Daoy (cell line): Measurements from ENCODE around the gene ENAH. TPM values are rescaled to one million over a fixed set of nuclear protein-coding genes. Genes with fewer than 3 reads are reported as not detected.
A peak's percentile ranks its signal among the peaks of the same experiment; 100 is the strongest.

Source experiments
- DNase-seq: peaks from one replicate; pipeline ENCODE4 v3.0.0-alpha.2; 2015; ENCODE audit warnings: low read depth
- total RNA-seq: library from RNA; depleted of rRNA; stranded (reverse); fragments of >200 nt; shearing (Covaris generic); gene quantifications from 2 replicates; pipeline ENCODE4 v1.2.3, GENCODE V29; 2014

The ENAH gene
- total RNA-seq, 1 experiment from 2014 or later = 149 TPM

GRCh38 chr1:225498549-225499136 lies 154.3 kb downstream of the ENAH start:
- no peak for DNase-seq

DNA sequence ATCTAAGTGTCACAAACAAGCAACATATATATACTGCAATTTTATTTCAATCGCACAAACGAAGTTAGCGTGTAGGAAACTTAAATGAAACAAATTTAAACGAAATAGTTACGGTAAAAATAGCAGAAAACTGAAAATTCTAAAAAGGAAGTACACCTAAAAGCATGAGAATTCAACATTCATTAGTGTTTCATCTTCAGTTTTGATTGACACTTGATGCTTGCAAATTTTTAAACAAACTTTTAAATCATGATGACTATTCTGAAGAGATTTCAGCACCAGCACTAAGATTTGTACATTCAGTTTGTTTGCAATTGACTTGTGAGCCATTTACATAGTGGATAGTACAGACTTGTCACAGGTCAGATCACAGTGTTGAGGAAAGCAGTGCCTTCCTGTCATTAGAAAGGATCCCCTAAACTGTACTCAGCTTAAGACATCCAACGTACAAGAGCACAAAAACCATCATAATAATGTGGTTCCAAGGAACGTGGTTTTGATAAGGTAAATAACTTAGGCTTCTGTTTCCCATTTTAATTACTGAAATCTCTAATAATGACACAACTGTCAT lies 158.0 kb downstream of the ENAH start:
- DNase-seq = no peak

GRCh38 chr1:225493591-225494246 lies 159.2 kb downstream of the ENAH start:
- no peak for DNase-seq

- no peak for DNase-seq
Measured at GRCh38 chr1:225488676-225489075, 164.2 kb downstream of the ENAH start.

DNA sequence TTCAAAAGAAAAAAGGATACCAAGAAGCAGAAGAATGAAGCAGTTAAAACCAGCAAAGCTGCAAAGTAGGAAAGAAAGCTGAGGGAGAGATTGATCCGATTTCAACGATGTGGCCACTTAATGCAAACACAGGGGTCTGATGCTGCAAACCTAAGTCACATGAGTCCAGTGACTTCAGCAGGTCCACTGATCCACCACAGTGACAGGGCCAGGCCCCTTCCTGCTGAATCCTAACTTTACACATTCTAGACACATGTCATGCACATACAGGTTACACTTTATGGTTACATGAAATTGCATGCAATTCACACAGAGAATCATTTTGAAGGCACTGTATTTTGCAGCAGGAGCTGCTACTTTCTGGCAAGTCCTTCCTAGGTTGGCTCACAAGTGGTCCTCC lies 166.1 kb downstream of the ENAH start:
- DNase-seq = no peak

DNA sequence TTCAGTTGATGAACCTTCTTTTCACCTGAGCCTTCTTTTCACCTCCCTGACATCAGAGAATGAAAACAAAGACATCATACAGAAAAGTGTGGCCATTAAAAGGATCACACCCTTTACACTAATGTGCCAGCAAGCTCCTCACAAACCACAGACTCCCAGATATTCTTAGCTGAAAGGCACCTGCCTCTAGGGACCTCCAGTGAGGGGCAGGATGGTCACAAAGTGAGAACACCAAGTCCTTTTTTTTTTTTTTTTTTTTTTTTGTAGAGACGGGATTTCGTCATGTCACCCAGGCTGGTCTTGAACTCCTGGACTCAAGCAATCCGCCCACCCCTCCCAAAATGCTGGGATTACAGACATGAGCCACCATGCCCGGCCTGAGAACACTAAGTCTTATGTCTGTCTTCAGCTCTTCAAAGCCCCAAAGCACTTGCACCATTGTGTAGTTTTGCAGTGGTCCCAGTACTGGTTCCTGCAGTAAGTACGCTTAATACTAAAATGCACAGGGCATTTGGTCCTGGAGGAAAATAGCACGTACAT lies 166.9 kb downstream of the ENAH start:
- no peak for DNase-seq

DNA sequence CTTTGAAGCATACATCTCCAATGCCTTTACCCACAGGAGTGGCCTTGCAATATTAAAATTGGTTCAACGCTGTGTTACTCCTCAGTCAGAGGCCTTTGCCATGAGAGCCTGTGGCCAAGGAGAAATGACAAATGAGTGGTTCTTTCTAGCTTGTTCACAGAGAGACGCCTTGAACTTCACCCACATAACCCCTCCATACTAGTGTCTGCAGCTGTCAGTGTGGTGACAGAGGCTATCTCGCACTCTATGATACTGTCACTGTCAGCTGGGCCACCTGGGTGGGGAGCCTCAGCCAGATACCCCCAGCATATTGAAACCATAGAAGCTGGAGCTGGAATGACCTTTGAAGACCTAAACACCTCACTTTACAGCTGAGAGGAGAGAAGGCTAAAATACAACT lies 167.7 kb downstream of the ENAH start:
- DNase-seq = no peak

GRCh38 chr1:225484657-225485214 lies 168.2 kb downstream of the ENAH start:
- no peak for DNase-seq

DNA sequence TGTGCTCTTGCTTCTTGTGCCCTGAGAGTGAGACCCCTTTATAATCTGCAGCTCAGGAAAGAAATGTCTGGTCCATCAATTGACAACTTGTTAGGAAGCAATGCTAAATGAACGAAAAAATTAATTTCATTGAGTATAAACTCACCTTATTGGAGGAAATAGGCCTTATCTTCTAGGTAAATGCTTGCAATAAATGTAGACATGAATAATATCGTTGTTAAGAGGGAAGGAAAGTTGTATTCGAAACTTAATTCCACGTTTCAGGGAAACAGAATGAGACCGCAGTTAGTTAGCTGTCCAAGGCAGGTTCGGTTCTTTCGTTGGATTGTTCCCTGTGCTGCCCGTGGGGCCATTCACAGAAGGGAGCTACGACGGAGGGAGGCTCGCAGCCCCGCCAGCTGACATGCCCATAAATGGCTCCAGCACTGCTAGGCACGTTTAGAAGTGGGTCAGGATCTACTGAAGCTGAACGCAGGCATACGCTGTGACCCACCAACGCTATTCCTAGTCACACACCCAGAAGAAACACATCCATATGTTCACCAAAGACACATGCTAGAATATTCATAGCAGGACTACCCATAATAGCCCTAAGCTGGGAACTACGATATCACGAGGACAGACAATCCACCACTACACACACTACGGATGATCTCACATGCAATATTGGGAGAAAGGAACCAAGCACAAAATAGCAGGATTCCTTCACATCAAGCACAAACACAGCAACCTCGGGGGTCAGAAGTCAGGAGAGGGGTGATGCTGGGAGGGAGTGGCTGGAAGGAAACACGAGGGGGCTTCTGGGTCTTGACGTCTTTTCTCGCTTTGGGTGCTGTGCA lies 168.9 kb downstream of the ENAH start:
- DNase-seq = no peak

- no peak for DNase-seq
Measured at GRCh38 chr1:225482421-225482950, 170.4 kb downstream of the ENAH start.

GRCh38 chr1:225481738-225482137 lies 171.2 kb downstream of the ENAH start:
- DNase-seq = no peak

- DNase-seq = peak; percentile 53
Measured at GRCh38 chr1:225480825-225481434, 172.0 kb downstream of the ENAH start.

DNA sequence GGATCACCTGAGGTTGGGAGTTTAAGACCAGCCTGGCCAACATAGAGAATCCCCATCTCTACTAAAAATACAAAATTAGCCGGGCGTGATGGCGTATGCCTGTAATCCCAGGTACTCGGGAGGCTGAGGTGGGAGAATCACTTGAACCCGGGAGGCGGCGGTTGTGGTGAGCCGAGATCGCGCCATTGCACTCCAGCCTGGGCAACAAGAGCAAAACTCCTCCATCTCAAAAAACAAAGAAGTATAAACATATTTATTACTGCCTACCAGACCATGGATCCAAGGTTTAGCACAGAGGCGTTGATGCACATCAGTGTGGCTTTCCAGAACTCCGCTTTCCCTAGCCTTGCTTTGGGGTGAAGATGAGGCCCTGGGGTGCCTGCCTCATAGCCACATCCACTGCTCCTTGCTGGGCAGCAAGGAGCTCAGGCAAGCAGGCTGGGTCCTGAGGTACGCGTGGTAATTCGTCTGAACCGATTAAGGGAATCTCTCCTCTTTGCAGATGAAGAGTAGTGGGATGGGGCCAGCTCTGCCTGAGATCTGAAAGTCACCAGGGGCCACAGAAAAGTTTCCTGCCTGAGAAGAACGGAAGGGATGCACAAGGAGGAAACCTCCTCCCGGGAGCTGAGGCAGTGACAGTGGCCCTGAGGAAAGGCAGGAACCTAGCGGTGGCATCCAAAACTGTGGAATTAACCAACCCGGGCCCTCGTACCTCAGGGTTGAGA lies 172.8 kb downstream of the ENAH start:
- no peak for DNase-seq

GRCh38 chr1:225479341-225479740 lies 173.6 kb downstream of the ENAH start:
- DNase-seq = no peak

DNA sequence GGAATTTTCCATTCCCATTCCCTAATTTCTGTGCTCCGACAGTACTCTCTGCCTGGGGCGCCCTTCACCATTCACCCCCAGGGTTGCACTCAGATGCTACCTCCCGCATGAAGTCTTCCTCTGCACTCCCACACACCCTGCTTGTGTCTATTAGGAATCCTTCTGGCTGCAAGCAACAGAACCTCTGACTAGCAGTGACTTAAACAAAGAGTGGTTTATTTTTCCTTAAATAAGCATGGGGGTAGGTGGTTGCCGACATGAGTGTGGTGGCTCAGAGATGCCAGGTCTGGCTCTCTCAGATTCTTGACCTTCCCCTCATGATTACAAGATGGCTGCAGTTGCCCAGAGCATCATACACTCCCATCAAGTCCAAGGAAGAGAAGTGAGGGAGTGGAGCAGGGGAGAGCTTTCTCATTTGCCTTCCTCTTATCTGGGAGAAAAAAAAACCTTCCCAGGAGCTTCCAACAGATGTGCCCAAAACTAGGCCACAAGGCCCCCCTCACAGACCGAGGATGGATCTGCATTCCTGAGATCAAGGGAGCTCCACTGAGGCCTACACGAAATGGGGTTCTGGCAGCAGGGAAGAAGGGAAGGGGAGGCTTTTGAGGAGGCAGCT lies 175.5 kb downstream of the ENAH start:
- DNase-seq = no peak

DNA sequence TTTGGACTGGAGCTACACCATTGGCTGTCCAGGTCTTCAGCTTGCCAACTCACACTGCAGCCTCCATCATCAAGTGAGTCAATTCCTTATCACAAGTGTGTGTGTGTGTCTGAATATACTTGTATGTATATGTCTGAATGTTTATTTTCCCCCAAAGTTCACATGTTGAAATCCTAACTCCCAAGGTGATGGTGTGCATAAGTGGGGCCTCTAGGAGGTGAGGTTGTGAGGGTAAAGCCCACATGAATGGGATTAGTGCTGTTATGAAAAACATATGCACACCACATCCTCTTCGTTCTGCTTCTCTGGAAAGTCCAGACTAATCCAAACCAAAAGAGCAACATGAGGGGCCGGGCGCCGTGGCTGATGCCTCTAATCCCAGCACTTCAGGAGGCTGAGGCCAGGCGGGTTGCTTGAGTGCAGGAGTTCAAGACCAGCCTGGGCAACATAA lies 176.4 kb downstream of the ENAH start:
- DNase-seq = no peak

- no peak for DNase-seq
Measured at GRCh38 chr1:225476100-225476511, 176.8 kb downstream of the ENAH start.

GRCh38 chr1:225474986-225475820 lies 177.7 kb downstream of the ENAH start:
- peak; percentile 73 for DNase-seq

DNA sequence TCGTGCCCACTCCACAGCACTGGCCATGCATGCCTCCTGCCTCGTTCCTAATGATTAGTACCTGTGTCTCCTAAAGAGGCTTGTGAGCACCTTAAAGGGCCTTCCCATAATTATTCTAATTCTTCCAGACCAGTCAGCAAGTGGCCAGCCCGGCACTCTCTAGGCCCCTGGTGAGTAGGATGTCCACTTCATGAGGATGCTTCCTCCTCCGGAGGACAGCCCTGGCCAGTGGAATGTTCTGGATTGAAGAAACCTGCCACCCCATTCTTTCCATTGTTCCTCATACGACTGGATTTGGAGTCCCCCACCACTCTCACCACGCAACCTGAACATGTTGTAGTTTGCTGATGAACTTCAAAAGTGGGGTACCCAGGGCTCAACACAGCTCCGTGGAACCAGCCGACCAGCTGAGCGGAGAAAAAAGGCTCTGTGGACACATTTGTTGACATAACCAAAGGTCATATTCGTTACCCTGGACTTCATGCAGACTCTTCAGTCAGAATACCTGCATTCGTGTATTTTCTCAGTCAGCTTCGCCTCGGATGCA lies 178.4 kb downstream of the ENAH start:
- DNase-seq = no peak
